ENCODE results near the gene RC3H1. TPM values are rescaled to one million over a fixed set of nuclear protein-coding genes. Genes with fewer than 3 reads are reported as not detected.
"Not testable (repeated sequence)": the region's sequence is repeated elsewhere in the genome, so short reads cannot be mapped to it uniquely, and the experiment has no call there.

Gene RC3H1
- 10 to 100 TPM; 30.4 to 55.1 (median 41.4) TPM for total RNA-seq

- intact Hi-C loops (cut with DNase I) = no loop called here
- TF ChIP-seq POLR2A (IDR thresholded peaks at IDR 0.05) (peak; percentile 9 to 96), CTCF (IDR thresholded peaks at IDR 0.05) (no peak)
These were observed at the start of gene RC3H1 for GRCh38 chr1:174022080-174022975. RC3H1 (minus strand) TSS chr1:174022357; CDS start chr1:173992985, 29,372 bp downstream.

GRCh38 chr1:174070614-174071013 is 48.5 kb upstream of the RC3H1 start:
- WGBS, 2 donors = 98% methylated on average over 1 of the region's 1 CpG
- Histone ChIP-seq H3K4me1 (peaks cover 0 to 8% of the 10 kb centered on the region in 2 donors), H3K27ac (no peak overlapping the region), H3K4me3 (replicated peaks in 1 of 3) (no peak overlapping the region), H3K27me3 (no peaks in the 10 kb centered on the region), H3K9me3 (no peaks in the 10 kb centered on the region), H3K36me3 (no peaks in the 10 kb centered on the region)
- TF ChIP-seq POLR2A (IDR thresholded peaks at IDR 0.05) (no peak), CTCF (IDR thresholded peaks at IDR 0.05) (no peak)
- intact Hi-C loops (cut with DNase I) = no loop called here
- no peak for DNase-seq

More at GRCh38 chr1:174022080-174022975, at the start of gene RC3H1:
- Histone ChIP-seq H3K27me3 (no peaks in the 10 kb centered on the region), H3K9me3 (no peaks in the 10 kb centered on the region), H3K4me1 (peaks cover 24 to 33% of the 10 kb centered on the region in 2 donors), H3K36me3 (no peaks in the 10 kb centered on the region), H3K27ac (peak within 1 kb of the TSS; percentile 88), H3K4me3 (replicated peaks in 1 of 3) (peak within 1 kb of the TSS; percentile 85 to 96 (median 96))
- DNase-seq = peak; percentile 86 to 89
- WGBS, 2 donors = 3% methylated on average over 30 to 50 of the region's 78 CpGs

- Histone ChIP-seq H3K4me3 (replicated peaks in 1 of 3) (no peak overlapping the region), H3K27ac (no peak overlapping the region), H3K9me3 (no peaks in the 10 kb centered on the region), H3K27me3 (no peaks in the 10 kb centered on the region), H3K36me3 (no peaks in the 10 kb centered on the region), H3K4me1 (no peaks in the 10 kb centered on the region)
- intact Hi-C loops (cut with DNase I) = no loop called here
- no peak for TF ChIP-seq CTCF (IDR thresholded peaks at IDR 0.05)
- no peak for TF ChIP-seq POLR2A (IDR thresholded peaks at IDR 0.05)
- WGBS, 2 donors = 93 to 100% methylated on average over 1 of the region's 1 CpG
- no peak for DNase-seq
These were observed 45.8 kb upstream of the RC3H1 start for GRCh38 chr1:174068000-174068399.

GRCh38 chr1:174060090-174060489 is 37.9 kb upstream of the RC3H1 start:
- intact Hi-C loops (cut with DNase I) = no loop called here
- Histone ChIP-seq H3K4me1 (no peaks in the 10 kb centered on the region), H3K36me3 (no peaks in the 10 kb centered on the region), H3K4me3 (replicated peaks in 1 of 3) (no peak overlapping the region), H3K27me3 (no peaks in the 10 kb centered on the region), H3K27ac (no peak overlapping the region), H3K9me3 (no peaks in the 10 kb centered on the region)
- no peak for DNase-seq
- no peak for TF ChIP-seq POLR2A (IDR thresholded peaks at IDR 0.05)
- no peak for TF ChIP-seq CTCF (IDR thresholded peaks at IDR 0.05)
- 86 to 87% methylated on average over 4 of the region's 4 CpGs for WGBS, 2 donors

GRCh38 chr1:174058624-174059023 is 36.5 kb upstream of the RC3H1 start:
- no peaks in the 10 kb centered on the region for H3K36me3 ChIP-seq
- TF ChIP-seq POLR2A (IDR thresholded peaks at IDR 0.05) (no peak), CTCF (IDR thresholded peaks at IDR 0.05) (no peak)
- no peaks in the 10 kb centered on the region for H3K27me3 ChIP-seq
- DNase-seq = no peak
- no peak overlapping the region for H3K27ac ChIP-seq
- H3K4me3 ChIP-seq (replicated peaks in 1 of 3) = no peak overlapping the region
- no peaks in the 10 kb centered on the region for H3K9me3 ChIP-seq
- intact Hi-C loops (cut with DNase I) = no loop called here
- WGBS, 2 donors = 88 to 95% methylated on average over 4 of the region's 4 CpGs
- no peaks in the 10 kb centered on the region for H3K4me1 ChIP-seq

GRCh38 chr1:174056609-174057008 is 34.5 kb upstream of the RC3H1 start:
- H3K4me1 ChIP-seq; H3K4me3 ChIP-seq (replicated peaks in 1 of 3); H3K36me3 ChIP-seq; H3K9me3 ChIP-seq; H3K27ac ChIP-seq; intact Hi-C loops (cut with DNase I); H3K27me3 ChIP-seq: not testable (repeated sequence)
- DNase-seq = peak; percentile 2 to 5
- WGBS, 2 donors = 95 to 97% methylated on average over 8 to 23 of the region's 28 CpGs

- H3K36me3 ChIP-seq = not testable (repeated sequence)
- 91 to 96% methylated on average over 5 of the region's 5 CpGs for WGBS, 2 donors
These were observed 33.6 kb upstream of the RC3H1 start for GRCh38 chr1:174055797-174056196.

More at GRCh38 chr1:174055797-174056196, 33.6 kb upstream of the RC3H1 start:
- H3K27ac ChIP-seq; H3K9me3 ChIP-seq; H3K4me3 ChIP-seq (replicated peaks in 1 of 3); intact Hi-C loops (cut with DNase I); H3K27me3 ChIP-seq; DNase-seq; H3K4me1 ChIP-seq: not testable (repeated sequence)
